ENCODE results near the gene EIF2A. TPM values are rescaled to one million over a fixed set of nuclear protein-coding genes. Genes with fewer than 3 reads are reported as not detected.
A peak's percentile ranks its signal among the peaks of the same experiment; 100 is the strongest.
"Not testable (repeated sequence)": the region's sequence is repeated elsewhere in the genome, so short reads cannot be mapped to it uniquely, and the experiment has no call there.

EIF2A gene
- 65.4 TPM for total RNA-seq
- long read RNA-seq, transcript EIF2A-203 (14 exons, 2,198 nt): major isoform, 95 of 113 reads
- long read RNA-seq, partial matches to known transcripts: 8 of 113 reads
- long read RNA-seq, other reads (novel, unspliced or antisense): 5 of 113 reads

DNA sequence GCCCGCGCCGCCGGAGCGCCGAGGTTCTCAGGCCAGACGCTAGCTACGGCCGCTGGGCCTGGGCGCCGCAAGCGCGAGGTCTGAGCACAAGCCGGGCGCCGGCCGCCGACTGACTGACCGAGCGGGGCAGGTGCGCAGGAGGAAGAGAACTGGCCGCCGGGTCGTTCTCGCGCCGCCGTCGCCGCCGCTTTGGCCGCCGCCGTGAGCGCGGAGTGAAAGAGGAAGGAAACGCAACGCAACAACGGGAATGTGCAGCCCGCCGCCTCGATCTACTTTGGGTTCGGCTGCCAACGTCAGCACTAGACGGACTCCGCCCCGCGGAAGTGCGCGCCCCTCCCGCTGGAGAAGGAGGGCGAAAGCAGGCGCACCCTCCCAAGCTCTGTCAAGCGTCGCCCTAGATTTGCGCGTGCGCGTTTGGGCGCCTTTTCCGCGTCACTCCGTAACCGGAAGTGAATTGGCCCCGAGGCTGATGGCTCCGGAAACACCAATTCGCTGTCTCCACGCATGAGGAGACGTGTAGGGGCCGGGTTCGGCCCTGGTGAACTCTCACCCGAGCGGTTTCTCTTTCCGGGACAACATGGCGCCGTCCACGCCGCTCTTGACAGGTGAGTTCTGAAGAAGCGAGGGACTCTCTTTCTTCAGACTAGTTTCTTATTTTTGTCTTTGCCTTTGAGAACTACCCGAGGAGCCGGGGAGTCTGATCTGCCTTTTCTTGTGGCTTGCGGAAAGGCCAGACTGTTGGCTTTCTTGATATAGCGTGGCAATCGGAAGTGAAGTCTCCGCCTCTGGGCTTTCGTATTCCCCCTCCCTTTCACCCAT lies at the start of gene EIF2A, which contains the start of gene SERP1:
Gene EIF2A (plus strand): TSS at position 562 of the 819 bp plus-strand sequence. CDS start 16 bp downstream, at position 578.
Gene SERP1 (minus strand): TSS at position 271 of the 819 bp plus-strand sequence. CDS start 361 bp downstream, outside the sequence.
- intact Hi-C loops (cut with DNase I): loop anchor here (1.0 to 10.0 kb wide), 4 partner anchors 57 to 582 kb away; partner anchors contain the start of genes SELENOT, SIAH2 and TSC22D2
- DNase-seq (ENCODE audit: low spot score): peak; percentile 100

DNA sequence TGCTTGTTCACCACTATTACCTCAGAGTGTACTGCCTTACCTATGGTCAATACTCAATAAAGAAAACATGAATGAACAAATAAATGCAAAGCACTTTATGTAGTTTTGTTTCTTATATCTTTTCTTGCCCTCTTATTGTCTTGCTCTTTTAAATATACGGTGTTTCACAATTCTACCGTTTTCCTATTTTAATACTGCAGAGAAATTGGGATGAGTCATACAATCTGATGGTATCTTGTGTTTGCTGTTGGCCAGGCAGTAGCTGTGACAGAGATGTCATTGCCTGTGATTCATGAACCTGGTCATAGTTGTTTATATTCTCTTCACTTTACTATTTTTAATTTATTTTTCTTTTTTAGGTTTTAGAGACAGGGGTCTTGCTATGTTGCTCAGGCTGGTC lies 48.6 kb upstream of the EIF2A start:
- intact Hi-C loops (cut with DNase I): loop anchor here (5.0 to 10.0 kb wide), 2 partner anchors 271 to 563 kb away; no protein-coding TSS in a partner anchor
- no peak for DNase-seq (ENCODE audit: low spot score)

DNA sequence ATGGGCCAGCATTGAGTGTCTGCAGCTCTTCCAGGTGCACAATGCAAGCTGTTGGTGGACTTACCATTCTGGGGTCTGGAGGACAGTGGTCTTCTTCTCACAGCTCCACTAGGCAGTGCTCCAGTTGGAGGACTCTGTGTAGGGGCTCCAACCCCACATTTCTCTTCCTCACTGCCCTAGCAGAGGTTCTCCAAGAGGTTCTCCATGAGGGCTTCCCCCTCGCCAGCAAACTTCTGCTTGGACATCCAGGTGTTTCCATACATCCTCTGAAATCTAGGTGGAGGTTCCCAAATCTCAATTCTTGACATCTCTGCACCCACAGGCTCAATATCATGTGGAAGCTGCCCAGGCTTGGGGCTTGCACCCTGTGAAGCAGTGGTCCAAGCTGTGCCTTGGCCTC lies 45.6 kb upstream of the EIF2A start:
- DNase-seq (ENCODE audit: low spot score): not testable (repeated sequence)

GRCh38 chr3:150503402-150504099 lies 43.0 kb upstream of the EIF2A start:
- DNase-seq (ENCODE audit: low spot score): no peak
- intact Hi-C loops (cut with DNase I): no loop called here

More for the DNA sequence above, 45.6 kb upstream of the EIF2A start:
- intact Hi-C loops (cut with DNase I): not testable (repeated sequence)

DNA sequence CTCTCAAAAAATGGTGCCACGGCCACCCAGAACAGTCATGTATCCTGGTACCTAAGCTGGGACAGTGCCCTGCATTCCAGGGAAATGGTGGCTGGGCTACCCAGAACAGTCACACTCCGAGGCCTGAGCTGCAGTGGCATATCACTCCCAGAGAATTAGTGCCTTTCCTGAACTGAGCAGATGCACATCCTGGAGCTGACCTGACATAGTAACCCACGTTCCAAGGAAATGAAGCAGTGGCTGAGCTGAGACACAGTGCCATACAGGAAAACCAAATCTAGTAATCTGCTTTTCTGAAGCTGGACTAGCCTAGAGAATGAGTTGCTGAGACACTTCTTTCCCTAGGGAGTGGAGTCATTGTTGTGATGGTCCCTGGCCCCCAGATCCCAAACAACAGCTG lies 42.1 kb upstream of the EIF2A start:
- DNase-seq (ENCODE audit: low spot score): no peak
- intact Hi-C loops (cut with DNase I): no loop called here

DNA sequence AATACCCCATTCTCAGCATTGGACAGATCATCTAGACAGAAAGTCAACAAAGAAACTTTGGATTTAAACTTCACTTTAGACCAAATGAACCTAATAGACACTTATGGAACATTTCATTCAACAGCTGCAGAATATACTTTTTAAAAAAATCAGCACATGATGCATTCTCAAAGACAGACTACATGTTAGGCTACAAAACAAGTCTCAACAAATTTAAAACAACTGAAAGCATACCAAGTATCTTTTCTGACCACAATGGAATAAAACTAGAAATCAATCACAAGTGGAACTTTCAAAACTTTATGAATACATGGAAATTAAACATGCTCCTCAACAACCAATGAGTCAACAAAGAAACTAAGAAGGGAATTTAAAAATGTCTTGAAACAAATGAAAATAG lies 38.2 kb upstream of the EIF2A start:
- intact Hi-C loops (cut with DNase I): no loop called here
- DNase-seq (ENCODE audit: low spot score): no peak

- no peak for DNase-seq (ENCODE audit: low spot score)
- intact Hi-C loops (cut with DNase I): no loop called here
These were observed 36.8 kb upstream of the EIF2A start for GRCh38 chr3:150509780-150510179.

GRCh38 chr3:150511122-150511821 lies 35.3 kb upstream of the EIF2A start:
- intact Hi-C loops (cut with DNase I): no loop called here

DNA sequence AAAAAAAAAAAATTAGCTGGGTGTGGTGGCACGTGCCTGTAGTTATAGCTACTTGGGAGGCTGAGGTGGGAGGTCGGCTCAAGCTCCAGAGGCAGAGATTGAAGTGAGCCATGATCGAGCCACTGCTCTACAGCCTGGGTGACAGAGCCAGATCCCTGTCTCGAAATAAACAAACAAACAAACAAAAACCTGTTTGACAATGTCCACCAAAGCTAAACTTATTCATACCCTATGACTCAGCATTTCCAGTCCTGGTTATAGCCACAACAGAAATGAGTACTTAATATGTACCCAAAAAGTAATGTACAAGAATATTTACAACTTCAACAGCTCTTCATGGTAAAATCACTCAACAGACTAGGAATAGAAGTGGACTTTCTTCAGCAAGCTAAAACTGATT lies 31.4 kb upstream of the EIF2A start:
- no peak for DNase-seq (ENCODE audit: low spot score)
- intact Hi-C loops (cut with DNase I): no loop called here

More at GRCh38 chr3:150511122-150511821, 35.3 kb upstream of the EIF2A start:
- DNase-seq (ENCODE audit: low spot score): no peak

- DNase-seq (ENCODE audit: low spot score): no peak
- intact Hi-C loops (cut with DNase I): no loop called here
These were observed 27.6 kb upstream of the EIF2A start for GRCh38 chr3:150519026-150519425.

GRCh38 chr3:150520408-150520807 lies 26.2 kb upstream of the EIF2A start:
- DNase-seq (ENCODE audit: low spot score): no peak
- intact Hi-C loops (cut with DNase I): no loop called here

- intact Hi-C loops (cut with DNase I): no loop called here
- DNase-seq (ENCODE audit: low spot score): no peak
These were observed 25.1 kb upstream of the EIF2A start for GRCh38 chr3:150521463-150521862.

GRCh38 chr3:150523538-150523937 lies 23.0 kb upstream of the EIF2A start:
- intact Hi-C loops (cut with DNase I): no loop called here
- no peak for DNase-seq (ENCODE audit: low spot score)

- intact Hi-C loops (cut with DNase I): no loop called here
These were observed 18.9 kb upstream of the EIF2A start for GRCh38 chr3:150527464-150528255.

DNA sequence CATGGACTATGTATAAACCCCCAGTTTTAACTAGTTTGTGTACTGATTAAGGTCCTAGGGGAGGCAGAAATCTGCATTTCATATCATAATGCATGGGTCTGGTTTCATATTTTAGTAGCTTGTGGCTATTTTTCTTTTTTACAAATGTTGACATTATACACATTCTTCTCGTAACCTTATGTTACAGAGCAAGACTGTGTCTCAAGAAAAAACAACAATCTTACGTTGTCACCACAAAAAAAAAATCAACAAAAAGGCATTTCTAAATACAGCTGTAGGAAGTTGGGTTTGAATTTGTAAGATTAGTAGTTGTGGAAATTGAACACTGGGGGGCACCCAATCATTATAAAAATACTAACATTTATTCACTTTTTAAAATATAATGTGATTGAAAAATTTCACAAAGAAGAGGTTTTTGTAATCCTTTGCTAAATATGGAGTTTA lies 18.2 kb upstream of the EIF2A start:
- intact Hi-C loops (cut with DNase I): no loop called here

More at GRCh38 chr3:150527464-150528255, 18.9 kb upstream of the EIF2A start:
- no peak for DNase-seq (ENCODE audit: low spot score)

DNA sequence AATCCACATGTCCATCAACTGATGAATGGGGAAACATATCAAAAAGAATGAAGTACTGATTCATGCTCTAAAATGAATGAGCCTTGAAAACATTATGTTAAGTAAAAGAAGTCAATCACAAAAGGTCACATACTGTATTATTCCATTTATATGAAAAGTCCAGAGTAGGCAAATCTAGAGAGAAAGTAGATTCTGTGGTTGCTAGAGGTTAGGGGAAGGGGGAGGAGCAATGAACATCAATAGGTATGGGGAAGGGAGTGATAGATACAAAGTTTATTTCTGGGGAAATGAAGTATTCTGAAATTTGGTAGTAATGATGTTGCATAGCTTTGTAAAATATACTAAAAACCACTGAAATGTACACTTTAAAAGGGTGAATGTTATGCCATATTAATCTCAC lies 14.8 kb upstream of the EIF2A start:
- intact Hi-C loops (cut with DNase I): no loop called here
- DNase-seq (ENCODE audit: low spot score): no peak

More for the DNA sequence above, 18.2 kb upstream of the EIF2A start:
- DNase-seq (ENCODE audit: low spot score): no peak

DNA sequence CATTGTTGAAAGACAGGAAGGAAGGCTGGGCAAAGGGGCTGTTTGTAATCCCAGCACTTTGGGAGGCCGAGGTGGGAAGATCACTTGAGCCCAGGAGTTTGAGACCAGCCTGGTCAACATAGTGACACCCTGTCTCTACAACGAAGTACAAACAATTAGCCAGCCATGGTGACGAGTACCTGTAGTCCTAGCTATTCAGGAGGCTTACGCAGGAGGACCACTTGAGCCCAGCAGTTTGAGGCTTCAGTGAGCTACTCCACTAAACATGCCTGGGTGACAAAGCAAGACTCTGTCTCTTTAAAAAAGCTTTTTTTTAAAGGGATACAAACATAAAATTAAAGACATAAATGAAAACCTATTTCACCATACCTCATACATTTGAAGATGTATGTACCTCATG lies 11.4 kb upstream of the EIF2A start:
- DNase-seq (ENCODE audit: low spot score): no peak
- intact Hi-C loops (cut with DNase I): no loop called here

DNA sequence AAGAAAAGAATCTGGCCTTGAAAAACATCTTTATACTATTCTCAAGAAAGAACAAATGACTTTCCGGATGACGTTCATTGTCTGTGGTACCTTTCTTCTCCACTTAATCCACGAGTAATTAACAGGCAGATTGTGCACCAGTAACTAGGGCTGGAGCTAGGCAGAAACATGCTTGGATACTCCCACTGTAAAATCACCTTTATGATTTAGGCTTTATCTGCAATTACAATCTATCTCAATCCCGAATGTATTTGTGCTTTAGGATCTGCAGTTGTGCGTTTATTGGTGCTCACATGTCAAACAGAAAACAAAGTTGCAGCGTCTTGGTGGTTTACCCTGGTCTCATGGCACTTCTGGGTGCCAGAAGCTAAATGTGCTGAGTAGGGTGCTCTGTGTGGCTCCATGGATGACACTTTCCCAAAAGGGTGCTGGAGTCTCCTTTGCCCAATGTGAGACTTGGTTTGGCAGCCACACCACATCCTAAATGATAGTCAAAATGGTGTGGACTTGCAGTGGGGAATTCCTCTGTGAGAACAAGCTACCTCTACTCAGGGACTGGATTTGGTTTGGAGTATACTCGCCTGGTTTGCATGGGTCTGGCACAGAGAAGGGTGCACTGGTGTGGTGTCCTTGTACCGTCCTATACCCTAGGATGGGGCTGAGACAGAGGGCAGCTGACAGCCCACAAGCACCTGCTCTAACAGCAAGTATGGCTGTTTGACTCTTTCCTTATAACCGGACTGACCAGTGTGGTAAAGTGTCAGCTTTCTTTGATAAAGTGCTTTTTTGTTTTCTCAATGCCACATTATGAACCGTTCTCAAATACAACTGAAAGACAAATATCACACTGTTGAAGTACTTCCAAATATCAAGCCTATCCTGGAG lies 8.0 kb upstream of the EIF2A start:
- no peak for DNase-seq (ENCODE audit: low spot score)
- intact Hi-C loops (cut with DNase I): no loop called here
